Measurements from ENCODE around the gene MPZL1.

DNA sequence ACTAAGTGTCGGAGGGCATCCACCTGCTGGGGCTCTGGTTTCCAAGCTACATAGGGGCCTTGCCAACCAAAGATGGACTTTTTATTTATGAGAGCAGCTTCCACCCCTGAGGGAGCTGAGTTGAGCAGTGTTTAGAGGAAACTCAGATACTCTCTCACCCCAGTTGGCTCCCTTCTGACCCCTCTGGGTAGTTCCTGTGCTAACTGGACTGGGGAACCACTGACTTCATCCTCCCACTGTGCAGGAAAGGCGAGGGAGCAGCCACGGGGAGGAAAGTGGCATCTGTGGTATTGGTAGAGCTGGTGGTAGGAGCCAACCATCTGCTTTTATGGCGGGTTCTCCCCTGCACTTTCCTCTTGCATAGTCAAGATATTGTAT is 70.4 kb downstream of the MPZL1 start:
- TF ChIP-seq, protein P1, sequence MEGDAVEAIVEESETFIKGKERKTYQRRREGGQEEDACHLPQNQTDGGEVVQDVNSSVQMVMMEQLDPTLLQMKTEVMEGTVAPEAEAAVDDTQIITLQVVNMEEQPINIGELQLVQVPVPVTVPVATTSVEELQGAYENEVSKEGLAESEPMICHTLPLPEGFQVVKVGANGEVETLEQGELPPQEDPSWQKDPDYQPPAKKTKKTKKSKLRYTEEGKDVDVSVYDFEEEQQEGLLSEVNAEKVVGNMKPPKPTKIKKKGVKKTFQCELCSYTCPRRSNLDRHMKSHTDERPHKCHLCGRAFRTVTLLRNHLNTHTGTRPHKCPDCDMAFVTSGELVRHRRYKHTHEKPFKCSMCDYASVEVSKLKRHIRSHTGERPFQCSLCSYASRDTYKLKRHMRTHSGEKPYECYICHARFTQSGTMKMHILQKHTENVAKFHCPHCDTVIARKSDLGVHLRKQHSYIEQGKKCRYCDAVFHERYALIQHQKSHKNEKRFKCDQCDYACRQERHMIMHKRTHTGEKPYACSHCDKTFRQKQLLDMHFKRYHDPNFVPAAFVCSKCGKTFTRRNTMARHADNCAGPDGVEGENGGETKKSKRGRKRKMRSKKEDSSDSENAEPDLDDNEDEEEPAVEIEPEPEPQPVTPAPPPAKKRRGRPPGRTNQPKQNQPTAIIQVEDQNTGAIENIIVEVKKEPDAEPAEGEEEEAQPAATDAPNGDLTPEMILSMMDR (IDR thresholded peaks at IDR 0.05; ENCODE audit: extremely low read depth in 1 of 2, insufficient read depth in 1 of 2, low read depth in 1 of 2, low read length in 2 of 2) = no peak
- TF ChIP-seq POLR2A (IDR thresholded peaks at IDR 0.05; ENCODE audit: low read depth, low read length) (no peak), FOS (IDR thresholded peaks at IDR 0.05; ENCODE audit: borderline replicate concordance, insufficient read depth, low read length) (no peak), EZH2 (IDR thresholded peaks at IDR 0.05; ENCODE audit: borderline replicate concordance, low read depth, low read length, severe bottlenecking) (no peak), MYC (IDR thresholded peaks at IDR 0.05; ENCODE audit: low read depth, low read length) (no peak)
